HepG2 (cell line): ENCODE data around the gene FAM83G. TPM values are rescaled to one million over a fixed set of nuclear protein-coding genes. Genes with fewer than 3 reads are reported as not detected.

Experiments used
- ATAC-seq: fragments of 200-7000 bp; cut with Tn5 transposase; 3 replicates; pipeline ENCODE4 v1.9.1; 2020; ENCODE audit warnings: mild to moderate bottlenecking, moderate library complexity
- BruUV-seq: library from RNA; stranded (reverse); fragments of 400-500 nt; replicated peaks from 2 replicates; lab custom pipeline; 2021; lab: Mats Ljungman, UMichigan
- CTCF ChIA-PET: fragments of 300-600 bp; formaldehyde crosslinking; extraction: SDS; loops from one replicate; lab custom pipeline; 2021; ENCODE audit warnings: low total read pairs, inconsistent platforms, low intra/inter-chr PET ratio; lab: Yijun Ruan, JAX
- POLR2A ChIA-PET: fragments of 350-600 bp; sonication (Branson Sonifier 250); formaldehyde crosslinking; loops from one replicate; lab custom pipeline; 2020; ENCODE audit warnings: antibody characterized with exemption, inconsistent platforms; lab: Yijun Ruan, JAX
- DNase-seq: peaks from one replicate; pipeline ENCODE4 v3.0.0-alpha.2; 2015; ENCODE audit warnings: low spot score
- FAIRE-seq: peaks from 3 replicates; lab custom pipeline; 2011; peaks lifted over from hg19 to GRCh38; lab: Jason Lieb, UNC
- H2AFZ ChIP-seq: one replicate; pipeline ENCODE4 v1.6.1; 2011; ENCODE audit warnings: low read length, inconsistent platforms
- H3K27ac ChIP-seq: fragments of 300-600 bp; 3 replicates; pipeline ENCODE4 v1.8.0; 2011; ENCODE audit warnings: mixed run types, mild to moderate bottlenecking, mixed read lengths, low read length, inconsistent platforms; ENCODE audit not compliant: insufficient read depth; ENCODE audit errors: extremely low read length
- H3K27me3 ChIP-seq, 2 experiments: fragments of 200-600 bp in 1 of 2; 2 replicates in 1 of 2; 3 replicates in 1 of 2; pipeline versions ENCODE4 v1.6.0 to v1.8.0; 2011; ENCODE audit warnings: low read length in 2 of 2, mild to moderate bottlenecking in 2 of 2, moderate library complexity in 2 of 2, inconsistent platforms in 1 of 2; ENCODE audit not compliant: insufficient read depth in 2 of 2, control insufficient read depth in 1 of 2
- H3K36me3 ChIP-seq, 2 experiments: fragments of 200-600 bp in 1 of 2; replicated peaks in 1 of 2; 2 replicates in 1 of 2; 3 replicates in 1 of 2; pipeline versions ENCODE4 v1.5.1 to v1.8.0; 2011; ENCODE audit warnings: low read length in 2 of 2, inconsistent platforms in 1 of 2; ENCODE audit not compliant: insufficient read depth in 2 of 2, control insufficient read depth in 1 of 2
- H3K4me1 ChIP-seq: 2 replicates; pipeline ENCODE4 v1.5.1; 2012; ENCODE audit warnings: low read length, inconsistent platforms; ENCODE audit not compliant: insufficient read depth
- H3K4me2 ChIP-seq: 2 replicates; pipeline ENCODE4 v1.6.0; 2011; ENCODE audit warnings: low read depth, low read length, inconsistent platforms
- H3K4me3 ChIP-seq, 3 experiments: fragments of 200-600 bp in 1 of 3; sonication (generic), shearing (Covaris generic) in 1 of 3; replicated peaks in 1 of 3; 2 replicates each; pipeline ENCODE4 v1.5.1; 2011 to 2016; ENCODE audit warnings: low read length in 3 of 3, inconsistent platforms in 2 of 3, low read depth in 2 of 3, mild to moderate bottlenecking in 2 of 3, control low read depth in 1 of 3, mixed read lengths in 1 of 3; ENCODE audit not compliant: insufficient read depth in 1 of 3
- H3K79me2 ChIP-seq: one replicate; pipeline ENCODE4 v1.6.1; 2011; ENCODE audit warnings: low read length, inconsistent platforms; ENCODE audit not compliant: insufficient read depth
- H3K9ac ChIP-seq: 2 replicates; pipeline ENCODE4 v1.6.0; 2011; ENCODE audit warnings: mild to moderate bottlenecking, low read depth, low read length, inconsistent platforms; ENCODE audit not compliant: insufficient read depth
- H3K9me3 ChIP-seq: 2 replicates; pipeline ENCODE4 v1.5.1; 2012; ENCODE audit warnings: mild to moderate bottlenecking, low read length
- H4K20me1 ChIP-seq: 2 replicates; pipeline ENCODE4 v1.6.0; 2011; ENCODE audit warnings: inconsistent platforms, mild to moderate bottlenecking, low read length, moderate library complexity; ENCODE audit not compliant: insufficient read depth
- ATAD3A ChIP-seq: sonication (generic); formaldehyde crosslinking; IDR thresholded peaks from 2 replicates; pipeline ENCODE4 v1.4.0; 2020; ENCODE audit warnings: missing genetic modification reagents
- CENPBD1 ChIP-seq: sonication (generic); formaldehyde crosslinking; IDR thresholded peaks from 2 replicates; pipeline ENCODE4 v1.8.0; 2022; ENCODE audit warnings: missing genetic modification reagents, low read depth, mild to moderate bottlenecking, borderline replicate concordance
- CREM ChIP-seq, 2 experiments: sonication (generic) in 1 of 2; formaldehyde crosslinking in 1 of 2; IDR thresholded peaks; 2 replicates each; pipeline versions ENCODE4 v1.4.0 to v1.6.1; 2016 to 2020; ENCODE audit warnings: antibody characterized with exemption in 1 of 2, mild to moderate bottlenecking in 1 of 2, missing genetic modification reagents in 1 of 2
- HNF1B ChIP-seq: sonication (generic); formaldehyde crosslinking; IDR thresholded peaks from 2 replicates; pipeline ENCODE4 v1.5.1; 2020; ENCODE audit warnings: mild to moderate bottlenecking, moderate library complexity, missing genetic modification reagents
- IKZF1 ChIP-seq: fragments of 450-650 bp; IDR thresholded peaks from 2 replicates; pipeline ENCODE4 v1.7.1; 2016
- ISL2 ChIP-seq: sonication (generic); formaldehyde crosslinking; IDR thresholded peaks from 2 replicates; pipeline ENCODE4 v1.5.0; 2020; ENCODE audit warnings: missing genetic modification reagents
- RARG ChIP-seq: sonication (generic); formaldehyde crosslinking; IDR thresholded peaks from 2 replicates; pipeline ENCODE4 v1.4.0; 2020; ENCODE audit warnings: low read depth, mild to moderate bottlenecking, missing genetic modification reagents
- ZBTB4 ChIP-seq: sonication (generic); formaldehyde crosslinking; IDR thresholded peaks from 2 replicates; pipeline ENCODE4 v1.4.0; 2020; ENCODE audit warnings: missing genetic modification reagents, mild to moderate bottlenecking, borderline replicate concordance
- ZNF432 ChIP-seq: sonication (generic); formaldehyde crosslinking; IDR thresholded peaks from 2 replicates; pipeline ENCODE4 v1.5.0; 2020; ENCODE audit warnings: missing genetic modification reagents, mild to moderate bottlenecking, borderline replicate concordance
- ZNF556 ChIP-seq: sonication (generic); formaldehyde crosslinking; IDR thresholded peaks from 2 replicates; pipeline ENCODE4 v1.4.0; 2020; ENCODE audit warnings: mild to moderate bottlenecking, missing genetic modification reagents, borderline replicate concordance
- ZNF710 ChIP-seq: sonication (generic); formaldehyde crosslinking; IDR thresholded peaks from 2 replicates; pipeline ENCODE4 v1.5.0; 2020; ENCODE audit warnings: mild to moderate bottlenecking, missing genetic modification reagents, borderline replicate concordance
- ZNF841 ChIP-seq: sonication (generic); formaldehyde crosslinking; IDR thresholded peaks from 2 replicates; pipeline ENCODE4 v1.8.1; 2023; ENCODE audit warnings: missing genetic modification reagents, borderline replicate concordance
- WGBS: methylation state at CpG from one replicate; pipeline ENCODE4 v1.1.6; 2017; ENCODE audit warnings: low lambda C conversion rate; 5-methylcytosine and 5-hydroxymethylcytosine counted together
- in situ Hi-C: cut with HindIII; loops from 2 replicates; pipeline ENCODE4 v1.10.0; 2017; ENCODE audit warnings: low pct_unique_long_range_greater_than_20kb; ENCODE audit not compliant: extremely low pct_ligation_motif_present
- intact Hi-C: fragments of 100-400 bp; cut with micrococcal nuclease; formaldehyde crosslinking; loops from one replicate; pipeline ENCODE4 v1.10.0; 2022; ENCODE audit not compliant: unreplicated experiment
- polyA plus RNA-seq, 8 experiments: library from polyadenylated mRNA; depleted of rRNA in 3 of 8; stranded (reverse) in 7 of 8; unstranded in 1 of 8; fragments of >200 nt; fragmentation: Illumina TruSeq in 4 of 8; extraction: Trizol in 4 of 8; gene quantifications; 2 replicates each; pipeline versions ENCODE4 v1.2.1 to v1.2.3, GENCODE V29; 2011 to 2016; ENCODE audit warnings: low read depth in 4 of 8, missing spikeins in 1 of 8, mixed read lengths in 1 of 8; ENCODE audit not compliant: insufficient read depth in 1 of 8
- total RNA-seq, 5 experiments: library from RNA; depleted of rRNA; stranded (reverse); fragments of >200 nt; fragmentation: Illumina TruSeq; extraction: Trizol; gene quantifications; 2 replicates each; pipeline ENCODE4 v1.2.3, GENCODE V29; 2016; ENCODE audit warnings: low read depth in 1 of 5

The FAM83G gene
- total and polyA plus RNA-seq, 2 of the 13 experiments (the other 11 are each of a cell fraction or from before 2014, with no cell fraction given): 13.7 to 18.6 TPM

- H3K4me2 ChIP-seq: no peak overlapping the region
- TF ChIP-seq CREM (IDR thresholded peaks at IDR 0.05): no peak
- no peak for TF ChIP-seq CREM (CRISPR knock-in tag; IDR thresholded peaks at IDR 0.05)
- TF ChIP-seq ZBTB4: no peak
- TF ChIP-seq ATAD3A (CRISPR knock-in tag): no peak
- no peak for TF ChIP-seq ZNF432 (CRISPR knock-in tag)
- TF ChIP-seq CENPBD1: no peak
- TF ChIP-seq IKZF1: no peak
- TF ChIP-seq ZNF710 (CRISPR knock-in tag): no peak
- TF ChIP-seq RARG: no peak
- no peak for TF ChIP-seq ZNF841 (CRISPR knock-in tag)
- no peak for TF ChIP-seq ISL2 (CRISPR knock-in tag)
- TF ChIP-seq HNF1B (CRISPR knock-in tag): no peak
- TF ChIP-seq ZNF556 (CRISPR knock-in tag): no peak
- H3K36me3 ChIP-seq: peaks cover 4 to 44% of the 10 kb centered on the region in 2 experiments
- no peak for ATAC-seq
- BruUV-seq: no TSS peak
- no peak overlapping the region for H3K27ac ChIP-seq
- DNase-seq: no peak
- H4K20me1 ChIP-seq: peaks cover 27% of the 10 kb centered on the region
- peaks cover 66% of the 10 kb centered on the region for H3K79me2 ChIP-seq
- H3K4me1 ChIP-seq: peaks cover 38% of the 10 kb centered on the region
- no peak overlapping the region for H2AFZ ChIP-seq
- H3K27me3 ChIP-seq: no peaks in the 10 kb centered on the region; a peak in 1 of 5 replicates
- no peak for FAIRE-seq
- intact Hi-C loops: no loop called here
- no peak overlapping the region for H3K4me3 ChIP-seq
- CTCF ChIA-PET: no interaction called here
- in situ Hi-C loops: loop anchor here (5.0 kb wide), 1 partner anchor 33 kb away; no protein-coding TSS in a partner anchor
- POLR2A ChIA-PET: no interaction called here
- WGBS: 95% methylated on average over 6 of the region's 6 CpGs
- H3K9me3 ChIP-seq: no peaks in the 10 kb centered on the region
- no peak overlapping the region for H3K9ac ChIP-seq
These were observed 4.7 kb downstream of the FAM83G start for GRCh38 chr17:18999911-19000310.
